DOHH2 (cell line): ENCODE measurements around the gene CAMTA1.

Experiments
- H3F3A ChIP-seq: fragments of 200-600 bp; sonication (generic), shearing (Covaris generic); 2 replicates; pipeline ENCODE4 v1.6.0; 2016; ENCODE audit warnings: antibody characterized with exemption, mild to moderate bottlenecking; ENCODE audit not compliant: control insufficient read depth, insufficient read depth
- H3K27ac ChIP-seq: fragments of 200-600 bp; sonication (generic); 2 replicates; pipeline ENCODE4 v1.5.1; 2014; ENCODE audit warnings: low read depth, mild to moderate bottlenecking, low read length, moderate library complexity
- H3K27me3 ChIP-seq: fragments of 200-600 bp; sonication (generic); 2 replicates; pipeline ENCODE4 v1.6.1; 2014; ENCODE audit warnings: mild to moderate bottlenecking, low read length, mixed read lengths; ENCODE audit not compliant: control insufficient read depth
- H3K36me3 ChIP-seq: fragments of 200-600 bp; sonication (generic); 2 replicates; pipeline ENCODE4 v1.6.1; 2014; ENCODE audit warnings: mild to moderate bottlenecking, low read length, moderate library complexity, mixed read lengths; ENCODE audit not compliant: control insufficient read depth
- H3K4me1 ChIP-seq: fragments of 200-600 bp; sonication (generic); 2 replicates; pipeline ENCODE4 v1.6.1; 2014; ENCODE audit warnings: mild to moderate bottlenecking, low read length, mixed read lengths; ENCODE audit not compliant: control insufficient read depth
- H3K4me2 ChIP-seq: fragments of 200-600 bp; sonication (generic); 2 replicates; pipeline ENCODE4 v1.6.0; 2014; ENCODE audit warnings: mild to moderate bottlenecking, low read length, moderate library complexity
- H3K4me3 ChIP-seq: fragments of 200-600 bp; sonication (generic); 2 replicates; pipeline ENCODE4 v1.5.1; 2014; ENCODE audit warnings: mild to moderate bottlenecking, low read length, mixed read lengths
- H3K79me2 ChIP-seq: fragments of 200-600 bp; sonication (generic); 2 replicates; pipeline ENCODE4 v1.6.1; 2014; ENCODE audit warnings: mild to moderate bottlenecking, low read length, mixed read lengths; ENCODE audit not compliant: control insufficient read depth
- H3K9me2 ChIP-seq: fragments of 200-600 bp; sonication (generic); replicated peaks from 2 replicates; pipeline ENCODE4 v1.6.1; 2014; ENCODE audit warnings: mild to moderate bottlenecking, low read length, mixed read lengths; ENCODE audit not compliant: control insufficient read depth
- H3K9me3 ChIP-seq: fragments of 200-600 bp; sonication (generic); 2 replicates; pipeline ENCODE4 v1.6.1; 2014; ENCODE audit warnings: antibody characterized with exemption, low read length, mixed read lengths; ENCODE audit not compliant: control insufficient read depth, insufficient read depth
- H4K20me1 ChIP-seq: fragments of 200-600 bp; sonication (generic); 2 replicates; pipeline ENCODE4 v1.6.0; 2014; ENCODE audit warnings: low read depth, mild to moderate bottlenecking, antibody characterized with exemption, low read length, moderate library complexity; ENCODE audit not compliant: control insufficient read depth, insufficient read depth
- EZH2phosphoT487 ChIP-seq: fragments of 200-600 bp; sonication (generic); IDR thresholded peaks from 2 replicates; pipeline ENCODE4 v1.6.1; 2017; ENCODE audit warnings: borderline replicate concordance, mild to moderate bottlenecking, antibody characterized with exemption, low read length, moderate library complexity, mixed read lengths
- TF ChIP-seq, protein P1 (sequence below): fragments of 200-600 bp; sonication (generic); IDR thresholded peaks from one replicate; pipeline ENCODE4 v1.5.1; 2014; ENCODE audit warnings: antibody characterized with exemption, mild to moderate bottlenecking, low read depth, low read length; ENCODE audit not compliant: poor library complexity, severe bottlenecking

CAMTA1 gene

DNA sequence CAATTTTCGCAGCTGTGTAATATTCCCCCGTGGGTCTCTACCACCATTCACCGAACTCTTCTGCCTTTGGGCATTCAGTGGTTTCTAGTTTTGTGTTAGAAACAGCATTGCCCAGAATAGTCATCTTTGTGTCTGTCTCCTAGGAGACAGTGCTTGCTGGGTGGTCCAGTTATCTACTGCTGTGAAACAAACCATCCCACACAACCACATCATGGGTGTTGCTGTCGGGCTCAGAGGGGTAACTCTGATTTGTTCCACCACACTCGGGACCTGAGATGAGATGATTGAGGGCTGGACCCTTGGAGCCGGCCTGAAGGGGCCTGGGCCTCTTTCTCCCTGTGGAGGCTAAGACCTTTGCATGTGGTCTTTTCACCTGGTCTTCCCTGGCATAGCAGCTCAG, 558.6 kb downstream of the CAMTA1 start:
- H3K79me2 ChIP-seq = no peaks in the 10 kb centered on the region
- no peaks in the 10 kb centered on the region for H4K20me1 ChIP-seq
- H3K36me3 ChIP-seq = no peaks in the 10 kb centered on the region
- H3K27me3 ChIP-seq = no peaks in the 10 kb centered on the region
- TF ChIP-seq EZH2phosphoT487 = no peak
- TF ChIP-seq, protein P1, sequence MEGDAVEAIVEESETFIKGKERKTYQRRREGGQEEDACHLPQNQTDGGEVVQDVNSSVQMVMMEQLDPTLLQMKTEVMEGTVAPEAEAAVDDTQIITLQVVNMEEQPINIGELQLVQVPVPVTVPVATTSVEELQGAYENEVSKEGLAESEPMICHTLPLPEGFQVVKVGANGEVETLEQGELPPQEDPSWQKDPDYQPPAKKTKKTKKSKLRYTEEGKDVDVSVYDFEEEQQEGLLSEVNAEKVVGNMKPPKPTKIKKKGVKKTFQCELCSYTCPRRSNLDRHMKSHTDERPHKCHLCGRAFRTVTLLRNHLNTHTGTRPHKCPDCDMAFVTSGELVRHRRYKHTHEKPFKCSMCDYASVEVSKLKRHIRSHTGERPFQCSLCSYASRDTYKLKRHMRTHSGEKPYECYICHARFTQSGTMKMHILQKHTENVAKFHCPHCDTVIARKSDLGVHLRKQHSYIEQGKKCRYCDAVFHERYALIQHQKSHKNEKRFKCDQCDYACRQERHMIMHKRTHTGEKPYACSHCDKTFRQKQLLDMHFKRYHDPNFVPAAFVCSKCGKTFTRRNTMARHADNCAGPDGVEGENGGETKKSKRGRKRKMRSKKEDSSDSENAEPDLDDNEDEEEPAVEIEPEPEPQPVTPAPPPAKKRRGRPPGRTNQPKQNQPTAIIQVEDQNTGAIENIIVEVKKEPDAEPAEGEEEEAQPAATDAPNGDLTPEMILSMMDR = no peak
- no peak overlapping the region for H3K4me3 ChIP-seq
- no peaks in the 10 kb centered on the region for H3K9me3 ChIP-seq
- no peaks in the 10 kb centered on the region for H3K9me2 ChIP-seq
- no peaks in the 10 kb centered on the region for H3F3A ChIP-seq
- no peak overlapping the region for H3K4me2 ChIP-seq
- no peaks in the 10 kb centered on the region for H3K4me1 ChIP-seq
- H3K27ac ChIP-seq = no peak overlapping the region

DNA sequence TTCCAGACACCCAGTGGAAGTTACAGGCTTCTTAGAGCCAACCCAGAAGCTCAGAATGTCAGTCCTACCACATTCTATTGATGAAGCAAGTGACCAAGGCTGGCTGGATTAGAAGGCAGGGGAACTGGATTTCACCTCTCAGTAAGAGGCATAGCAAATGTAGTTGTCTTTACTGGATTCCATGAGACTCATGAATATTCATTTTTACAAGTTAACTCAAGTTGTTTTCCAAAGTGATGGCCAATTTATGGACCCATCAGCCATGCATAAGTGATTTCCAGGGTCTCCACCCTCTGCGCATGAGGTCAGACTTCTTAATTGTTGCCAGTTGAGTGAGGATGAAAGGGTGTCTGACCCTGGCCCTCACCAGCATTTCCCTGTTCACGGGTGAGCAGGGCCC, 559.0 kb downstream of the CAMTA1 start:
- Histone ChIP-seq H3K36me3 (no peaks in the 10 kb centered on the region), H4K20me1 (no peaks in the 10 kb centered on the region; the same call in 1 of the 2 replicates), H3K9me3 (no peaks in the 10 kb centered on the region), H3K4me3 (no peak overlapping the region), H3K4me2 (no peak overlapping the region), H3K79me2 (no peaks in the 10 kb centered on the region), H3K27me3 (no peaks in the 10 kb centered on the region), H3K9me2 (no peaks in the 10 kb centered on the region), H3K4me1 (no peaks in the 10 kb centered on the region), H3F3A (no peaks in the 10 kb centered on the region), H3K27ac (no peak overlapping the region)
- no peak for TF ChIP-seq EZH2phosphoT487
- TF ChIP-seq, protein P1 = no peak

DNA sequence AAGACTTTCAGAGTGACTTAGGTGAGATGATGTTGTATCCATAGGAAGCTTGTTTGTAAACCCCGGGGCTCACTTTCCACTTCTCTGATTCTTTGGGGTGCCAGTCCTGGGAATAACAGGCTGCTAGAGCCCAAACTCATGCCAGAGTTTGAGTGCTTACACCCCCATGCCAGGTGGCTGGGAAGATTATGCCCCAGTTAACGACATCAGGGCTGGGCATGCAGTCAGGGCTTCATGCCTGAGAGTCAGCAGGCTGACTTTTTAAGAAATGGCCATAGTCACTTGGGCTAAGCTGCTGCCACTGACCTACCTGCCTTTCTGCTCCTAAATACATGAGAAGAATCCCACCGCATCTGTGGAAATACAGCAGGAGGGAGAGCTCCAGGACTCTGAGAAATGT, 560.3 kb downstream of the CAMTA1 start:
- TF ChIP-seq, protein P1 = no peak
- TF ChIP-seq EZH2phosphoT487 = no peak
- no peaks in the 10 kb centered on the region for H3F3A ChIP-seq
- no peak overlapping the region for H3K4me3 ChIP-seq
- no peaks in the 10 kb centered on the region for H3K79me2 ChIP-seq
- no peaks in the 10 kb centered on the region for H3K36me3 ChIP-seq
- H3K4me1 ChIP-seq = no peaks in the 10 kb centered on the region
- H3K27ac ChIP-seq = no peak overlapping the region
- no peaks in the 10 kb centered on the region; the same call in 1 of the 2 replicates for H4K20me1 ChIP-seq
- no peaks in the 10 kb centered on the region for H3K9me3 ChIP-seq
- H3K27me3 ChIP-seq = no peaks in the 10 kb centered on the region
- no peaks in the 10 kb centered on the region for H3K9me2 ChIP-seq
- H3K4me2 ChIP-seq = no peak overlapping the region
